Spleen (tissue), 11 donors: ENCODE results near the gene GCH1. TPM values are rescaled to one million over a fixed set of nuclear protein-coding genes. Genes with fewer than 3 reads are reported as not detected.

Source experiments
- DNase-seq: peaks from one replicate; pipeline ENCODE4 v3.0.0-alpha.2; 2020
- H3K27ac ChIP-seq, 8 donors: fragments of 200-600 bp; sonication (generic) in 7 of 8; 1 replicate in 4 of 8; 2 replicates in 4 of 8; pipeline versions ENCODE4 v1.5.0 to v1.8.0; 2016 to 2021; ENCODE audit warnings: inconsistent platforms in 4 of 8, mild to moderate bottlenecking in 4 of 8, moderate library complexity in 1 of 8
- H3K27me3 ChIP-seq, 7 donors: fragments of 200-600 bp; sonication (generic) in 6 of 7; replicated peaks in 1 of 7; 1 replicate in 4 of 7; 2 replicates in 3 of 7; pipeline versions ENCODE4 v1.5.0 to v1.8.0; 2016 to 2021; ENCODE audit warnings: inconsistent platforms in 3 of 7, mild to moderate bottlenecking in 1 of 7
- H3K36me3 ChIP-seq, 6 donors: fragments of 200-600 bp; sonication (generic) in 5 of 6; 1 replicate in 4 of 6; 2 replicates in 2 of 6; pipeline versions ENCODE4 v1.5.0 to v1.8.0; 2016 to 2021; ENCODE audit warnings: inconsistent platforms in 2 of 6
- H3K4me1 ChIP-seq, 6 donors: fragments of 200-600 bp; sonication (generic) in 5 of 6; 1 replicate in 3 of 6; 2 replicates in 3 of 6; pipeline versions ENCODE4 v1.5.0 to v1.8.0; 2016 to 2021; ENCODE audit warnings: inconsistent platforms in 3 of 6
- H3K4me3 ChIP-seq, 8 donors: fragments of 200-600 bp; sonication (generic) in 7 of 8; 1 replicate in 4 of 8; 2 replicates in 4 of 8; pipeline versions ENCODE4 v1.5.0 to v1.8.0; 2016 to 2021; ENCODE audit warnings: inconsistent platforms in 4 of 8, mild to moderate bottlenecking in 4 of 8, moderate library complexity in 2 of 8
- H3K9me3 ChIP-seq, 8 donors: fragments of 200-600 bp; sonication (generic) in 7 of 8; 1 replicate in 4 of 8; 2 replicates in 4 of 8; pipeline versions ENCODE4 v1.5.0 to v1.8.0; 2016 to 2021; ENCODE audit warnings: inconsistent platforms in 4 of 8
- POLR2A ChIP-seq, 3 donors: fragments of 450-650 bp; IDR thresholded peaks; one replicate each; pipeline ENCODE4 v1.5.1; 2017; ENCODE audit warnings: antibody characterized with exemption in 3 of 3, mild to moderate bottlenecking in 1 of 3
- POLR2AphosphoS5 ChIP-seq, 3 donors: sonication (generic); formaldehyde crosslinking; IDR thresholded peaks; one replicate each; pipeline ENCODE4 v1.5.1; 2017; ENCODE audit warnings: antibody characterized with exemption in 3 of 3
- WGBS, 5 donors: extraction: QIAGEN DNeasy Blood & Tissue Kit in 3 of 5; methylation state at CpG; one replicate each; pipeline versions ENCODE4 v1.1.5 to v1.1.7; 2013 to 2018; 5-methylcytosine and 5-hydroxymethylcytosine counted together
- intact Hi-C: fragments of 100-400 bp; cut with DNase I; formaldehyde crosslinking; loops from one replicate; pipeline ENCODE4 v1.15.0; 2023; ENCODE audit warnings: low total_unique reads
- polyA plus RNA-seq, 3 donors: library from polyadenylated mRNA; stranded (reverse); fragments of 200-250 nt; gene quantifications; one replicate each; pipeline ENCODE4 v1.2.1, GENCODE V29; 2013
- total RNA-seq, 7 donors: library from RNA; depleted of rRNA in 3 of 7; stranded (reverse); fragments of >200 nt in 3 of 7; fragmentation: NEBNext Ultra II Directional in 4 of 7; extraction: Animal tissue kit (Norgen Biotek cat#: 25700) in 4 of 7; gene quantifications; one replicate each; pipeline versions ENCODE4 v1.1.0 to v1.2.1, GENCODE V29; 2016 to 2021
- TF ChIP-seq, protein P1 (sequence below), 11 experiments: fragments of 200-600 bp in 7 of 11; fragments of 450-650 bp in 4 of 11; sonication (generic) in 4 of 11; IDR thresholded peaks in 8 of 11; conservative IDR thresholded peaks in 3 of 11; 1 replicate in 7 of 11; 2 replicates in 4 of 11; pipeline versions ENCODE4 v1.4.0 to v1.8.0; 2016 to 2021; ENCODE audit warnings: antibody characterized with exemption in 11 of 11, inconsistent platforms in 4 of 11, mild to moderate bottlenecking in 1 of 11
- donor health status: healthy with polysubstance abuse.
- donor health status: DM: no; HTN: no; CAD: no; lungs with moderate emphysema.
- donor health status: DM: no; HTN: no; CAD: no.
- donor health status: Bipolar disorder and iron deficiency.
- donor health status: healthy.
- donor health status: DM: no; HTN: no; CAD: no.
- donor health status: DM: yes; HTN: yes; CAD: no.

The GCH1 gene
- total and polyA plus RNA-seq, 10 donors, result 11.2 to 23.3 (median 20.3) TPM

DNA sequence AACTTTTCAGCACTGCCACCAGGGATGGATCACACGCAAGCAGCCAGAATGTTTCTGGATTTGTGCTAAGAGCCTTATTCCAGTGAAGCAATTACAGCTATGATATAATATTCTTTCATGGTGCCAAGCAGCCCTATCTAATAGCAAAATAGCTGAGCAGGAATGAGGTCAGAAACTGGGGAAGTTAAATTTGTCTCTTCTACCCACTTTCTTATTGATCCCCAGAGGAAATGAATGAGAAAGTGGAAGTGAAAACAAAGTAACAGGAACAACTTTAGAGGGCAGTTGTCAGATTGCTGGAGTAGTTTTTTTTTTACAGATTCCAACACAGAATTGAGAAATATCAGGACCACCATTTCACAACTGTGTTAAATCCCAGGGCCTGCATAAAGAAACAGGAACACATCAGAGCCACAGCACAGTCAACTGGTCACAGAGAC is 44.8 kb downstream of the GCH1 start:
- intact Hi-C loops, result no loop called here
- H3K27ac ChIP-seq, result peak overlapping the region in 5 of 8 donors; percentile 11 to 63 (median 16)
- H3K4me3 ChIP-seq, result no peak overlapping the region
- peaks cover 0 to 40% (median 4%) of the 10 kb centered on the region in 6 donors for H3K36me3 ChIP-seq
- TF ChIP-seq POLR2AphosphoS5 (IDR thresholded peaks at IDR 0.05), result no peak
- TF ChIP-seq, protein P1, sequence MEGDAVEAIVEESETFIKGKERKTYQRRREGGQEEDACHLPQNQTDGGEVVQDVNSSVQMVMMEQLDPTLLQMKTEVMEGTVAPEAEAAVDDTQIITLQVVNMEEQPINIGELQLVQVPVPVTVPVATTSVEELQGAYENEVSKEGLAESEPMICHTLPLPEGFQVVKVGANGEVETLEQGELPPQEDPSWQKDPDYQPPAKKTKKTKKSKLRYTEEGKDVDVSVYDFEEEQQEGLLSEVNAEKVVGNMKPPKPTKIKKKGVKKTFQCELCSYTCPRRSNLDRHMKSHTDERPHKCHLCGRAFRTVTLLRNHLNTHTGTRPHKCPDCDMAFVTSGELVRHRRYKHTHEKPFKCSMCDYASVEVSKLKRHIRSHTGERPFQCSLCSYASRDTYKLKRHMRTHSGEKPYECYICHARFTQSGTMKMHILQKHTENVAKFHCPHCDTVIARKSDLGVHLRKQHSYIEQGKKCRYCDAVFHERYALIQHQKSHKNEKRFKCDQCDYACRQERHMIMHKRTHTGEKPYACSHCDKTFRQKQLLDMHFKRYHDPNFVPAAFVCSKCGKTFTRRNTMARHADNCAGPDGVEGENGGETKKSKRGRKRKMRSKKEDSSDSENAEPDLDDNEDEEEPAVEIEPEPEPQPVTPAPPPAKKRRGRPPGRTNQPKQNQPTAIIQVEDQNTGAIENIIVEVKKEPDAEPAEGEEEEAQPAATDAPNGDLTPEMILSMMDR (IDR thresholded peaks at IDR 0.05 in 8 of 11, conservative IDR thresholded peaks at IDR 0.05 in 3 of 11), result no peak
- TF ChIP-seq POLR2A (IDR thresholded peaks at IDR 0.05), result no peak
- no peaks in the 10 kb centered on the region for H3K9me3 ChIP-seq
- 75 to 93% (median 85%) methylated on average over 1 of the region's 1 CpG for WGBS, 5 donors
- H3K27me3 ChIP-seq, result no peaks in the 10 kb centered on the region
- H3K4me1 ChIP-seq, result peaks cover 8 to 44% (median 29%) of the 10 kb centered on the region in 6 donors
- DNase-seq, result no peak

DNA sequence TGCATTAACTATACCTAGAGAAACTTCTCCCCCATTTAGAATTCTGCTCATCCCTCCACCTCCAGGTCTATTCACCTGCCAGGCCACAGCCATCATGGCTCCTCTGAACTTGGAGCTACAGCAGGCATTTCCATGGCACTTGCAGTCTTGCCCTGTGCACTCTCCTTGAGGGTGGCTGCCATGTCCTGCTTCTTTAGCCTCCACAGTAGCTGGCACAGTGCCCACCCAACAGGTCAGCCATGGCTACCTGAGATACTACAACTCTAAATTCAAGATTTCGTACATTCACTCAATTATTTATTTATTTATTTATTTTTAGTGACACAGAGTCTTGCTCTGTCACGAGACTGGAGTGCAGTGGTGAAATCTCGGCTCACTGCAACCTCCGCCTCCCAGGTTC is 46.5 kb downstream of the GCH1 start:
- intact Hi-C loops, result no loop called here

GRCh38 chr14:54854181-54854580 is 48.4 kb downstream of the GCH1 start:
- H3K4me1 ChIP-seq, result peaks cover 8 to 40% (median 29%) of the 10 kb centered on the region in 6 donors
- intact Hi-C loops, result no loop called here
- no peak overlapping the region for H3K27ac ChIP-seq
- DNase-seq, result no peak
- peaks cover 0 to 14% (median 2%) of the 10 kb centered on the region in 6 donors for H3K36me3 ChIP-seq
- TF ChIP-seq POLR2A (IDR thresholded peaks at IDR 0.05) (no peak), POLR2AphosphoS5 (IDR thresholded peaks at IDR 0.05) (peak in 1 of 3 donors; percentile 33)
- TF ChIP-seq, protein P1 (IDR thresholded peaks at IDR 0.05 in 8 of 11, conservative IDR thresholded peaks at IDR 0.05 in 3 of 11), result no peak
- WGBS, 5 donors, result 10 to 27% (median 20%) methylated on average over 2 of the region's 2 CpGs
- H3K27me3 ChIP-seq, result no peaks in the 10 kb centered on the region
- no peak overlapping the region for H3K4me3 ChIP-seq
- no peaks in the 10 kb centered on the region for H3K9me3 ChIP-seq

More for the DNA sequence above, 46.5 kb downstream of the GCH1 start:
- Histone ChIP-seq H3K4me1 (peaks cover 8 to 44% (median 29%) of the 10 kb centered on the region in 6 donors), H3K27me3 (no peaks in the 10 kb centered on the region), H3K36me3 (peaks cover 0 to 25% (median 4%) of the 10 kb centered on the region in 6 donors), H3K4me3 (no peak overlapping the region), H3K27ac (no peak overlapping the region), H3K9me3 (no peaks in the 10 kb centered on the region)
- 94 to 99% (median 96%) methylated on average over 4 of the region's 4 CpGs for WGBS, 5 donors
- DNase-seq, result no peak
- no peak for TF ChIP-seq POLR2AphosphoS5 (IDR thresholded peaks at IDR 0.05)
- TF ChIP-seq, protein P1 (IDR thresholded peaks at IDR 0.05 in 8 of 11, conservative IDR thresholded peaks at IDR 0.05 in 3 of 11), result no peak
- no peak for TF ChIP-seq POLR2A (IDR thresholded peaks at IDR 0.05)

- intact Hi-C loops, result no loop called here
- peaks cover 0 to 5% (median 0%) of the 10 kb centered on the region in 6 donors for H3K36me3 ChIP-seq
- H3K4me1 ChIP-seq, result peaks cover 8 to 33% (median 25%) of the 10 kb centered on the region in 6 donors
- H3K4me3 ChIP-seq, result no peak overlapping the region
- no peak for DNase-seq
- H3K27me3 ChIP-seq, result no peaks in the 10 kb centered on the region
- H3K9me3 ChIP-seq, result no peaks in the 10 kb centered on the region
- TF ChIP-seq POLR2AphosphoS5 (IDR thresholded peaks at IDR 0.05) (no peak), POLR2A (IDR thresholded peaks at IDR 0.05) (no peak)
- TF ChIP-seq, protein P1 (IDR thresholded peaks at IDR 0.05 in 8 of 11, conservative IDR thresholded peaks at IDR 0.05 in 3 of 11), result no peak
- WGBS, 5 donors, result 89 to 96% (median 92%) methylated on average over 3 of the region's 3 CpGs
- H3K27ac ChIP-seq, result no peak overlapping the region
Observed at GRCh38 chr14:54853339-54853738, 49.3 kb downstream of the GCH1 start.
